Parathyroid adenoma (tissue), 2 donors: ENCODE results near the gene PCDHGA1.
A peak's percentile ranks its signal among the peaks of the same experiment; 100 is the strongest.

Experiments used
- H2AFZ ChIP-seq: fragments of 300-600 bp; sonication (generic); one replicate; pipeline ENCODE4 v1.7.0; 2017; ENCODE audit warnings: antibody characterized with exemption, mild to moderate bottlenecking
- H3K27ac ChIP-seq: fragments of 300-600 bp; sonication (generic); one replicate; pipeline ENCODE4 v1.7.0; 2017
- H3K27me3 ChIP-seq: fragments of 300-600 bp; sonication (generic); one replicate; pipeline ENCODE4 v1.7.0; 2017; ENCODE audit warnings: low read length; ENCODE audit not compliant: control insufficient read depth, insufficient read depth
- H3K36me3 ChIP-seq: fragments of 300-600 bp; sonication (generic); one replicate; pipeline ENCODE4 v1.7.0; 2017; ENCODE audit warnings: low read length; ENCODE audit not compliant: control insufficient read depth, insufficient read depth
- H3K4me1 ChIP-seq: fragments of 300-600 bp; sonication (generic); one replicate; pipeline ENCODE4 v1.7.0; 2017; ENCODE audit warnings: control low read depth
- H3K4me2 ChIP-seq: fragments of 300-600 bp; sonication (generic); one replicate; pipeline ENCODE4 v1.7.0; 2017; ENCODE audit warnings: low read length
- H3K4me3 ChIP-seq: fragments of 300-600 bp; sonication (generic); one replicate; pipeline ENCODE4 v1.7.0; 2017; ENCODE audit warnings: low read depth, low read length
- H3K79me2 ChIP-seq: fragments of 300-600 bp; sonication (generic); one replicate; pipeline ENCODE4 v1.7.0; 2017; ENCODE audit warnings: control low read depth
- H3K9ac ChIP-seq: fragments of 300-600 bp; sonication (generic); one replicate; pipeline ENCODE4 v1.7.0; 2017; ENCODE audit warnings: mild to moderate bottlenecking
- H3K9me3 ChIP-seq: fragments of 300-600 bp; sonication (generic); one replicate; pipeline ENCODE4 v1.7.0; 2017; ENCODE audit warnings: low read length; ENCODE audit not compliant: control insufficient read depth
- CTCF ChIP-seq: fragments of 300-600 bp; sonication (generic); IDR thresholded peaks from one replicate; pipeline ENCODE4 v1.7.0; 2017; ENCODE audit warnings: antibody characterized with exemption, mild to moderate bottlenecking
- donor health status: primary hyperparathyroidism.

Gene PCDHGA1

GRCh38 chr5:141508798-141509611 is 178.7 kb downstream of the PCDHGA1 start:
- Histone ChIP-seq H3K27ac (peak overlapping the region; percentile 58), H3K4me1 (peaks cover 24% of the 10 kb centered on the region), H3K79me2 (peaks cover 5% of the 10 kb centered on the region), H3K9ac (no peak overlapping the region), H3K9me3 (no peaks in the 10 kb centered on the region), H3K27me3 (no peaks in the 10 kb centered on the region), H2AFZ (peak overlapping the region; percentile 68), H3K36me3 (no peaks in the 10 kb centered on the region), H3K4me3 (no peak overlapping the region), H3K4me2 (no peak overlapping the region)
- no peak for TF ChIP-seq CTCF

GRCh38 chr5:141510160-141510559 is 179.8 kb downstream of the PCDHGA1 start:
- Histone ChIP-seq H3K9ac (no peak overlapping the region), H2AFZ (no peak overlapping the region), H3K4me2 (no peak overlapping the region), H3K27ac (no peak overlapping the region), H3K79me2 (peaks cover 5% of the 10 kb centered on the region), H3K36me3 (no peaks in the 10 kb centered on the region), H3K4me1 (peaks cover 36% of the 10 kb centered on the region), H3K27me3 (no peaks in the 10 kb centered on the region), H3K9me3 (no peaks in the 10 kb centered on the region), H3K4me3 (no peak overlapping the region)
- no peak for TF ChIP-seq CTCF

GRCh38 chr5:141510850-141511601 is 180.7 kb downstream of the PCDHGA1 start:
- Histone ChIP-seq H3K36me3 (no peaks in the 10 kb centered on the region), H3K4me2 (no peak overlapping the region), H3K4me1 (peaks cover 44% of the 10 kb centered on the region), H3K4me3 (no peak overlapping the region), H3K79me2 (peaks cover 5% of the 10 kb centered on the region), H2AFZ (no peak overlapping the region), H3K27me3 (no peaks in the 10 kb centered on the region), H3K27ac (peak overlapping the region; percentile 99), H3K9me3 (no peaks in the 10 kb centered on the region), H3K9ac (no peak overlapping the region)
- TF ChIP-seq CTCF: no peak

- Histone ChIP-seq H2AFZ (peak overlapping the region; percentile 81), H3K27ac (peak overlapping the region; percentile 99), H3K9ac (peak overlapping the region; percentile 64), H3K27me3 (no peaks in the 10 kb centered on the region), H3K79me2 (peaks cover 5% of the 10 kb centered on the region), H3K4me2 (peak overlapping the region; percentile 80), H3K9me3 (no peaks in the 10 kb centered on the region), H3K4me3 (peak overlapping the region; percentile 71), H3K36me3 (no peaks in the 10 kb centered on the region), H3K4me1 (peaks cover 53% of the 10 kb centered on the region)
- no peak for TF ChIP-seq CTCF
These were observed 181.5 kb downstream of the PCDHGA1 start for GRCh38 chr5:141511771-141512325.
